Colonic mucosa (tissue), 4 donors: ENCODE results near the gene SLC2A13. TPM values are rescaled to one million over a fixed set of nuclear protein-coding genes. Genes with fewer than 3 reads are reported as not detected.

Source experiments
- DNase-seq: peaks from one replicate; pipeline ENCODE4 v3.0.0-alpha.2; 2020
- H3K27ac ChIP-seq: fragments of 200-600 bp; one replicate; pipeline ENCODE4 v1.8.0; 2021
- H3K27me3 ChIP-seq: fragments of 200-600 bp; one replicate; pipeline ENCODE4 v1.8.0; 2021
- H3K36me3 ChIP-seq: fragments of 200-600 bp; one replicate; pipeline ENCODE4 v1.8.0; 2021
- H3K4me1 ChIP-seq: fragments of 200-600 bp; one replicate; pipeline ENCODE4 v1.8.0; 2021; ENCODE audit warnings: mild to moderate bottlenecking
- H3K4me3 ChIP-seq: fragments of 200-600 bp; one replicate; pipeline ENCODE4 v1.8.0; 2021
- H3K9ac ChIP-seq, 2 donors: one replicate each; pipeline ENCODE4 v1.7.0; 2013; ENCODE audit warnings: control low read depth in 2 of 2, low read depth in 2 of 2, low read length in 2 of 2
- H3K9me3 ChIP-seq: fragments of 200-600 bp; one replicate; pipeline ENCODE4 v1.8.0; 2021
- intact Hi-C: fragments of 100-400 bp; cut with DNase I; formaldehyde crosslinking; loops from one replicate; pipeline ENCODE4 v1.14.1; 2022
- total RNA-seq, 2 donors: library from RNA; stranded (reverse); fragmentation: NEBNext Ultra II Directional in 1 of 2; extraction: Animal tissue kit (Norgen Biotek cat#: 25700) in 1 of 2; gene quantifications; one replicate each; pipeline ENCODE4 v1.2.1, GENCODE V29; 2021
- TF ChIP-seq, protein P1 (sequence below): fragments of 200-600 bp; IDR thresholded peaks from one replicate; pipeline ENCODE4 v1.8.0; 2022; ENCODE audit warnings: antibody characterized with exemption, mild to moderate bottlenecking
- donor health status: healthy.
- donor health status: DM: no; HTN: no; CAD: no.
- donor health status: DM: no; HTN: no; CAD: no.

SLC2A13 gene
- total RNA-seq, 2 donors from 2014 or later: 19.2 to 39.0 TPM

DNA sequence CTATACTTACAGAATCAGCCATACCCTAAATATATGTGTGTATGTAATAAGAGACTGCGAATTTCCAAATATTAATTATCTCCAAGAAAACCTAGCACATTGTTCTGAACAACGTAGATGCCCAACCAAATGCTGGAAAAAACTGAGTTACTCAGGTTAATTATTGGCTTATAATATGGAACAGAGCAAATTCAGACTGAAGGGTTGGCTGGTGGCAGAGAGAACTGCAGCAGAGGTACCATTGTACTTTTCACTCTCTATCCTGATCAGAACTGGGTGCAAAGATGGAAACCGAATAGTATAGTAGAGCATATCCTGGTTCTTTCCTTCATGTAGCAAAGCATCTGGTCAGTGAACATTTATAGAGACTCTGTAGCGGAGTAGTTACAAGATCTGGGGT lies 185.7 kb downstream of the SLC2A13 start:
- Histone ChIP-seq H3K27ac (no peak overlapping the region), H3K36me3 (no peaks in the 10 kb centered on the region), H3K4me3 (no peak overlapping the region), H3K27me3 (no peaks in the 10 kb centered on the region), H3K4me1 (no peaks in the 10 kb centered on the region), H3K9ac (no peak overlapping the region), H3K9me3 (no peaks in the 10 kb centered on the region)
- DNase-seq: no peak
- intact Hi-C loops: no loop called here
- TF ChIP-seq, protein P1, sequence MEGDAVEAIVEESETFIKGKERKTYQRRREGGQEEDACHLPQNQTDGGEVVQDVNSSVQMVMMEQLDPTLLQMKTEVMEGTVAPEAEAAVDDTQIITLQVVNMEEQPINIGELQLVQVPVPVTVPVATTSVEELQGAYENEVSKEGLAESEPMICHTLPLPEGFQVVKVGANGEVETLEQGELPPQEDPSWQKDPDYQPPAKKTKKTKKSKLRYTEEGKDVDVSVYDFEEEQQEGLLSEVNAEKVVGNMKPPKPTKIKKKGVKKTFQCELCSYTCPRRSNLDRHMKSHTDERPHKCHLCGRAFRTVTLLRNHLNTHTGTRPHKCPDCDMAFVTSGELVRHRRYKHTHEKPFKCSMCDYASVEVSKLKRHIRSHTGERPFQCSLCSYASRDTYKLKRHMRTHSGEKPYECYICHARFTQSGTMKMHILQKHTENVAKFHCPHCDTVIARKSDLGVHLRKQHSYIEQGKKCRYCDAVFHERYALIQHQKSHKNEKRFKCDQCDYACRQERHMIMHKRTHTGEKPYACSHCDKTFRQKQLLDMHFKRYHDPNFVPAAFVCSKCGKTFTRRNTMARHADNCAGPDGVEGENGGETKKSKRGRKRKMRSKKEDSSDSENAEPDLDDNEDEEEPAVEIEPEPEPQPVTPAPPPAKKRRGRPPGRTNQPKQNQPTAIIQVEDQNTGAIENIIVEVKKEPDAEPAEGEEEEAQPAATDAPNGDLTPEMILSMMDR: no peak

DNA sequence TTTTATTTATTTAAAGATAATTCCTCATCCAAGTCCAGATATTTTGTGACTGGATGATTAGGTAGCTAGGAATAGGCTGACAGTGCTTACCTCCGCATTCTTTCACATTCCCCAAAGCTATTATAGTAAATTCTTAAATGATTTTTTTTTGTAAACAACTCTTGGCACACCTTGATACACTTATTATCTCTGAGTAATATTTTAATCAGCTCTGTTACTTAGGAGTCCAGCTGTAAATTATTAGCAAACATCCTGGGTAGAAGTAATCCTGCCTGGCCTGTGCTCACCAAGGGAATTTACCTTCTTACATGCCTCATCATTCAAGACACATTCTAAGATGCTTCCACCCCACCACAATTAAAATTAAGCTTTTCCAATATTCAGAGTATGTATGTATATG lies 186.1 kb downstream of the SLC2A13 start:
- no peaks in the 10 kb centered on the region for H3K36me3 ChIP-seq
- DNase-seq: no peak
- H3K4me1 ChIP-seq: no peaks in the 10 kb centered on the region
- H3K27me3 ChIP-seq: no peaks in the 10 kb centered on the region
- H3K9ac ChIP-seq: no peak overlapping the region
- intact Hi-C loops: no loop called here
- H3K9me3 ChIP-seq: no peaks in the 10 kb centered on the region
- TF ChIP-seq, protein P1: no peak
- no peak overlapping the region for H3K4me3 ChIP-seq
- no peak overlapping the region for H3K27ac ChIP-seq

DNA sequence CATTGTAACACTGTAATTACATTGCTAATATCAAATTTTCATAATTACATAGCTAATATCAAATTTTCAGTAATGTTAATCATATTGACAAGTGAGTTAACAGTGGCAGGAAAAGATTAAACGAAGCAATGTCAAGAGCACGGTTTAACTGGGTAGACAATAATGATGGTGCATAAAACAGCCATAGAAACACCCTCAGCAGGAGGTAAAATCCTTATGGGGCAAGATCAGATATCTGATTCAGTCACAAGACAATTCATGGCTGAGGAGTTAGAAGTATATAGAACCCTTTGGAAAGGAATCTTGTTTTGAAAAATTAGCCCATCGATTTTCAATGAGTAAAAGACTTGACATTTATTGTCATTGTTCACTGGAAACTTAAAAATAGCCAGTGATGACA lies 190.6 kb downstream of the SLC2A13 start:
- H3K4me1 ChIP-seq: no peaks in the 10 kb centered on the region
- no peaks in the 10 kb centered on the region for H3K27me3 ChIP-seq
- H3K36me3 ChIP-seq: no peaks in the 10 kb centered on the region
- intact Hi-C loops: no loop called here
- H3K27ac ChIP-seq: no peak overlapping the region
- TF ChIP-seq, protein P1: no peak
- no peak for DNase-seq
- H3K4me3 ChIP-seq: no peak overlapping the region
- H3K9me3 ChIP-seq: no peaks in the 10 kb centered on the region
- H3K9ac ChIP-seq: no peak overlapping the region

DNA sequence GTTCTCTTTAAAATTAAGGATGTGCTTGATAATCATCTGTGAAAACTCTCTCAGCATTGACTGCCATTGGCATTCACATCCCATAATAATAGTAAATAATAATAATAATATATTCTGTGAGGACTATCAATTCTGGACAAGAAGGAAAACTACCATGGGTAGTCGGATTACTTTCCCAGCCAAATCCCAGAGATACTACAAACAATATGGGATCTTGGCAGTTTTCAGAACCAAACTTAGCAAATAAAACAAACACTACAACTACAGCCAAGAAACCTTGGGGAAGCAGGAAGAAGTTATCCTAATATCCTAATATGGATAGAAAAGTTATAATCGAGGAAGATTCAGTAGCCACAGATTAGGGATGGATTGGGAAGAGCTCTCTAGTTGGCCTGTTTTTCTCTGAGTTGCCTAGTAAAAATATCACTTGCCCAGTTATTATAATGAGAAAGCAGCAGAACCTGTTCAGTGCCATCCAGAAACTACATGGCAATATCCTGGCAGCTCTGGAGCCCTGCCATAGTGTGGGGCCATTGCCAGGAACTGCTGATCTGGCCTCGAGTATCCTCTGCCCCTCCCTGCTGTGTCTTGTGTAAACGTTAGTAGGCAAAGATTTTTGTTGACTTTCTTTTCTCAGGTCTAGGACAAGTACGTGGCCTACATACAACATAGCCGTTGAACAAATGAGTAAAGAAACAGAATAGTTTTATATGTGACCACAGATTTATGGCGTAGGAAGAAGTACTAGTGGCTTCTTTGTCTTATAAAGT lies 193.5 kb downstream of the SLC2A13 start:
- Histone ChIP-seq H3K9me3 (no peaks in the 10 kb centered on the region), H3K36me3 (no peaks in the 10 kb centered on the region), H3K4me1 (no peaks in the 10 kb centered on the region), H3K9ac (no peak overlapping the region), H3K27ac (peak overlapping the region; percentile 56), H3K4me3 (no peak overlapping the region), H3K27me3 (no peaks in the 10 kb centered on the region)
- intact Hi-C loops: no loop called here
- TF ChIP-seq, protein P1: no peak
- DNase-seq: peak; percentile 88

DNA sequence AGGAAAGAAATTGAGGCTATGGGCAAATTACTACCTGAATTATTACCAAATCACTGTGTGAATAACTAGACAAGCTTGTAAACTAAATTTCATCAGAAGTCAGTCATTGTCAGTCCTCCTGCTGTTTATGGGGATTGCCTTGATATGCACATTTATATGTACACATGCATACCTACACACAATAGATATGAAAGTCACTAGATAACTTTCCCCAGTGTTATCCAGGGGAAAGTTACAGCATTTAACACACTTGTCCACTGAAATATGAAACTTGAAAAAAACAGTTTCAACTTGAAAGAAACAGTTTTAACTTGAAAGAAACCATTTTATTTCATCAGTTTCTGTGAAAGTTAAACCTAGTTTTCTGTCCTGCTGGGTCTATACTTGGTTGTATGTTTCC lies 199.6 kb downstream of the SLC2A13 start:
- intact Hi-C loops: no loop called here
- H3K9ac ChIP-seq: no peak overlapping the region
- TF ChIP-seq, protein P1: no peak
- no peak overlapping the region for H3K27ac ChIP-seq
- no peaks in the 10 kb centered on the region for H3K36me3 ChIP-seq
- H3K4me1 ChIP-seq: no peaks in the 10 kb centered on the region
- H3K9me3 ChIP-seq: no peaks in the 10 kb centered on the region
- no peak for DNase-seq
- no peaks in the 10 kb centered on the region for H3K27me3 ChIP-seq
- H3K4me3 ChIP-seq: no peak overlapping the region
